Trophoblast cell (in vitro differentiated cells and primary cell): Measurements from ENCODE around the gene KCNK3.

ENCODE experiments used
- DNase-seq, 2 donors: peaks; one replicate each; pipeline ENCODE4 v3.0.0-alpha.2; 2016
- H2AFZ ChIP-seq: 2 replicates; pipeline ENCODE4 v1.6.1; 2013; ENCODE audit warnings: low read length, moderate library complexity, mild to moderate bottlenecking; ENCODE audit not compliant: insufficient read depth, poor library complexity
- H2AK5ac ChIP-seq: 2 replicates; pipeline ENCODE4 v1.6.1; 2013; ENCODE audit warnings: mild to moderate bottlenecking, low read length
- H2BK120ac ChIP-seq: 2 replicates; pipeline ENCODE4 v1.6.1; 2013; ENCODE audit warnings: low read length, mild to moderate bottlenecking, moderate library complexity; ENCODE audit not compliant: insufficient read depth, poor library complexity
- H2BK12ac ChIP-seq: 2 replicates; pipeline ENCODE4 v1.6.1; 2013; ENCODE audit warnings: mild to moderate bottlenecking, low read length, moderate library complexity
- H2BK5ac ChIP-seq: 2 replicates; pipeline ENCODE4 v1.6.1; 2013; ENCODE audit warnings: low read length, low read depth, moderate library complexity, mild to moderate bottlenecking; ENCODE audit not compliant: poor library complexity
- H3K14ac ChIP-seq: 2 replicates; pipeline ENCODE4 v1.6.1; 2013; ENCODE audit warnings: mild to moderate bottlenecking, low read length
- H3K18ac ChIP-seq: 2 replicates; pipeline ENCODE4 v1.6.1; 2013; ENCODE audit warnings: mild to moderate bottlenecking, low read length
- H3K23ac ChIP-seq: 2 replicates; pipeline ENCODE4 v1.6.1; 2013; ENCODE audit warnings: low read length
- H3K27ac ChIP-seq: 2 replicates; pipeline ENCODE4 v1.5.1; 2013; ENCODE audit warnings: low read depth, mild to moderate bottlenecking, inconsistent platforms, low read length, moderate library complexity
- H3K27me3 ChIP-seq: 2 replicates; pipeline ENCODE4 v1.6.1; 2013; ENCODE audit warnings: inconsistent platforms, mild to moderate bottlenecking, low read length, moderate library complexity; ENCODE audit not compliant: insufficient read depth
- H3K36me3 ChIP-seq, 2 experiments: 1 replicate in 1 of 2; 2 replicates in 1 of 2; pipeline ENCODE4 v1.6.1; 2013; ENCODE audit warnings: low read length in 2 of 2, mild to moderate bottlenecking in 2 of 2, moderate library complexity in 1 of 2; ENCODE audit not compliant: insufficient read depth in 2 of 2, control insufficient read depth in 1 of 2
- H3K4ac ChIP-seq: 2 replicates; pipeline ENCODE4 v1.6.1; 2013; ENCODE audit warnings: low read depth, mild to moderate bottlenecking, low read length, moderate library complexity
- H3K4me1 ChIP-seq, 2 experiments: 1 replicate in 1 of 2; 2 replicates in 1 of 2; pipeline ENCODE4 v1.6.1; 2013; ENCODE audit warnings: low read length in 2 of 2, mild to moderate bottlenecking in 2 of 2, moderate library complexity in 1 of 2; ENCODE audit not compliant: insufficient read depth in 2 of 2, control insufficient read depth in 1 of 2
- H3K4me2 ChIP-seq: 2 replicates; pipeline ENCODE4 v1.6.1; 2013; ENCODE audit warnings: inconsistent platforms, mild to moderate bottlenecking, low read length, moderate library complexity
- H3K4me3 ChIP-seq: 2 replicates; pipeline ENCODE4 v1.5.1; 2013; ENCODE audit warnings: mild to moderate bottlenecking, low read depth, low read length, inconsistent platforms
- H3K79me1 ChIP-seq: one replicate; pipeline ENCODE4 v1.6.1; 2013; ENCODE audit warnings: low read length
- H3K79me2 ChIP-seq: 2 replicates; pipeline ENCODE4 v1.6.1; 2013; ENCODE audit warnings: low read length, mild to moderate bottlenecking; ENCODE audit not compliant: control insufficient read depth, insufficient read depth, poor library complexity
- H3K9ac ChIP-seq: 2 replicates; pipeline ENCODE4 v1.6.1; 2013; ENCODE audit warnings: mild to moderate bottlenecking, low read length
- H3K9me3 ChIP-seq: 2 replicates; pipeline ENCODE4 v1.6.1; 2013; ENCODE audit warnings: low read depth, mild to moderate bottlenecking, control low read depth, inconsistent platforms, low read length; ENCODE audit not compliant: insufficient read depth
- H4K12ac ChIP-seq: 2 replicates; pipeline ENCODE4 v1.6.1; 2013; ENCODE audit warnings: low read depth, mild to moderate bottlenecking, low read length, moderate library complexity
- H4K8ac ChIP-seq: 2 replicates; pipeline ENCODE4 v1.6.1; 2013; ENCODE audit warnings: low read depth, mild to moderate bottlenecking, low read length, moderate library complexity
- H4K91ac ChIP-seq: one replicate; pipeline ENCODE4 v1.6.1; 2013; ENCODE audit warnings: low read depth, mild to moderate bottlenecking, low read length, moderate library complexity
- WGBS: extraction: QIAGEN DNeasy Blood & Tissue Kit; methylation state at CpG from one replicate; pipeline ENCODE4 v1.1.7; 2013; ENCODE audit warnings: missing lambda C conversion rate; ENCODE audit not compliant: insufficient read length, insufficient coverage; ENCODE audit errors: extremely low coverage; 5-methylcytosine and 5-hydroxymethylcytosine counted together

The KCNK3 gene

DNA sequence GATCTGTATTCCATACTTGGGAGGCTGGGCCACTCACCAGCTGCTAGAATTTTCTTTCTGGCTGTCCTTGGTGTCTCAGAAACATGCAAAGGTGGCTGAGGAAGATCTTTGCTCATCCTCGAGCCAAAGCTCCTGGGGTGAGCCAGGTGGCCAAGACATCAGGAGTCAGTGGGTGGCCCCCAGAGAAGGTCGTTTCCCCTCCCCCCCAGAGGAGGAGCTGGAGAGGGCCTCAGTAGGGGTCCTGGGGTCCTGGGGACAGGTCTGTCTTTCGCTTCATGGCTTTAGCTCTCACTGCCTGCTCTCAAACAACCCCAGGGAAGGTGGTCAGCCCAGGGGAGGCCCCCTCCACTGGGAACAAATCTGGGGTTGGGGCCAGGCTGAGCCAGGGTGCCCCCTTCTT lies 13.6 kb downstream of the KCNK3 start:
- Histone ChIP-seq H3K14ac (no peak overlapping the region), H3K27me3 (no peaks in the 10 kb centered on the region), H3K18ac (no peak overlapping the region), H4K12ac (no peak overlapping the region), H3K4me1 (peaks cover 11 to 18% of the 10 kb centered on the region in 2 experiments), H3K4me3 (no peak overlapping the region), H3K4me2 (no peak overlapping the region), H4K91ac (peak overlapping the region; percentile 1), H3K23ac (no peak overlapping the region), H3K9ac (no peak overlapping the region), H3K79me2 (no peaks in the 10 kb centered on the region), H2AFZ (no peak overlapping the region), H3K4ac (no peak overlapping the region), H3K9me3 (no peaks in the 10 kb centered on the region), H2AK5ac (no peak overlapping the region), H2BK120ac (no peak overlapping the region), H2BK12ac (no peak overlapping the region), H3K36me3 (no peaks in the 10 kb centered on the region), H3K79me1 (no peaks in the 10 kb centered on the region), H2BK5ac (no peak overlapping the region), H3K27ac (no peak overlapping the region), H4K8ac (no peak overlapping the region)
- WGBS, result no CpG with 5 or more reads among the region's 3 CpGs
- DNase-seq, result no peak

- no peak overlapping the region for H2AK5ac ChIP-seq
- H4K8ac ChIP-seq, result no peak overlapping the region
- no peak overlapping the region for H2BK120ac ChIP-seq
- peaks cover 6 to 16% of the 10 kb centered on the region in 2 experiments for H3K4me1 ChIP-seq
- H3K79me2 ChIP-seq, result no peaks in the 10 kb centered on the region
- no peak overlapping the region for H2BK5ac ChIP-seq
- no peaks in the 10 kb centered on the region for H3K27me3 ChIP-seq
- H2BK12ac ChIP-seq, result no peak overlapping the region
- H4K12ac ChIP-seq, result no peak overlapping the region
- H3K9me3 ChIP-seq, result no peaks in the 10 kb centered on the region
- DNase-seq, result no peak
- H3K4me3 ChIP-seq, result no peak overlapping the region
- no peak overlapping the region for H3K4me2 ChIP-seq
- no CpG with 5 or more reads among the region's 19 CpGs for WGBS
- no peaks in the 10 kb centered on the region for H3K79me1 ChIP-seq
- H3K23ac ChIP-seq, result no peak overlapping the region
- no peak overlapping the region for H3K18ac ChIP-seq
- no peak overlapping the region for H3K14ac ChIP-seq
- H3K27ac ChIP-seq, result no peak overlapping the region
- H2AFZ ChIP-seq, result no peak overlapping the region
- no peaks in the 10 kb centered on the region for H3K36me3 ChIP-seq
- no peak overlapping the region for H3K9ac ChIP-seq
- peak overlapping the region; percentile 1 for H4K91ac ChIP-seq
- no peak overlapping the region for H3K4ac ChIP-seq
These were observed 14.3 kb downstream of the KCNK3 start for GRCh38 chr2:26706616-26707473.

- Histone ChIP-seq H4K8ac (no peak overlapping the region), H3K4me2 (no peak overlapping the region), H3K4me3 (no peak overlapping the region), H3K4me1 (peaks cover 6 to 13% of the 10 kb centered on the region in 2 experiments), H3K79me2 (no peaks in the 10 kb centered on the region), H4K12ac (no peak overlapping the region), H4K91ac (no peak overlapping the region), H3K18ac (no peak overlapping the region), H3K14ac (no peak overlapping the region), H3K4ac (no peak overlapping the region), H2AFZ (no peak overlapping the region), H3K27me3 (no peaks in the 10 kb centered on the region), H3K27ac (no peak overlapping the region), H3K9ac (no peak overlapping the region), H3K36me3 (no peaks in the 10 kb centered on the region), H2BK5ac (no peak overlapping the region), H3K23ac (no peak overlapping the region), H2AK5ac (no peak overlapping the region), H3K79me1 (no peaks in the 10 kb centered on the region), H3K9me3 (no peaks in the 10 kb centered on the region), H2BK120ac (no peak overlapping the region), H2BK12ac (no peak overlapping the region)
- WGBS, result no CpG with 5 or more reads among the region's 5 CpGs
- no peak for DNase-seq
These were observed 15.2 kb downstream of the KCNK3 start for GRCh38 chr2:26707747-26708146.

DNA sequence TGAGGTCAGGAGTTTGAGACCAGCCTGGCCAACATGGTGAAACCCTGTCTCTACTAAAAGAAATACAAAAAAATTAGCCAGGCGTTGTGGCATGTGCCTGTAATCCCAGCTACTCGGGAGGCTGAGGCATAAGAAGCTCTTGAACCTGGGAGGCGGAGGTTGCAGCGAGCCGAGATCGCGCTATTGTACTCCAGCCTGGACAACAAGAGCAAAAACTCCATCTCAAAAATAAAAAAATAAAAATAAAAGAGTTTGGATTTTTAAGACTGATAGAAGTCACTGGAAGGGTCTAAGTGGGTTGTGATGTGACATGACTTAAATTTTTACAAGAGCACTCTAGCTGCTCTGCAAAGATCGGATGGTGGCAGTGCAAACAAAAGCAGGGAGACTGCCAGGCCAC lies 15.9 kb downstream of the KCNK3 start:
- no peak overlapping the region for H3K23ac ChIP-seq
- H3K4me1 ChIP-seq, result peaks cover 6 to 13% of the 10 kb centered on the region in 2 experiments

More for the DNA sequence above, 15.9 kb downstream of the KCNK3 start:
- H3K14ac ChIP-seq, result no peak overlapping the region
- no peak for DNase-seq
- H3K9ac ChIP-seq, result no peak overlapping the region
- H4K8ac ChIP-seq, result no peak overlapping the region
- no peak overlapping the region for H4K12ac ChIP-seq
- no peak overlapping the region for H2BK12ac ChIP-seq
- H3K4me2 ChIP-seq, result no peak overlapping the region
- H3K27ac ChIP-seq, result no peak overlapping the region
- no peak overlapping the region for H2BK120ac ChIP-seq
- no peak overlapping the region for H3K18ac ChIP-seq
- no peak overlapping the region for H3K4ac ChIP-seq
- H2AFZ ChIP-seq, result no peak overlapping the region
- H3K27me3 ChIP-seq, result no peaks in the 10 kb centered on the region
- H2AK5ac ChIP-seq, result no peak overlapping the region
- no peaks in the 10 kb centered on the region for H3K36me3 ChIP-seq
- H4K91ac ChIP-seq, result no peak overlapping the region
- WGBS, result no CpG with 5 or more reads among the region's 8 CpGs
- H3K79me1 ChIP-seq, result no peaks in the 10 kb centered on the region
- H2BK5ac ChIP-seq, result no peak overlapping the region
- H3K4me3 ChIP-seq, result no peak overlapping the region
- H3K79me2 ChIP-seq, result no peaks in the 10 kb centered on the region
- H3K9me3 ChIP-seq, result no peaks in the 10 kb centered on the region
